ENCODE measurements around the gene SERPINB5.

The SERPINB5 gene

DNA sequence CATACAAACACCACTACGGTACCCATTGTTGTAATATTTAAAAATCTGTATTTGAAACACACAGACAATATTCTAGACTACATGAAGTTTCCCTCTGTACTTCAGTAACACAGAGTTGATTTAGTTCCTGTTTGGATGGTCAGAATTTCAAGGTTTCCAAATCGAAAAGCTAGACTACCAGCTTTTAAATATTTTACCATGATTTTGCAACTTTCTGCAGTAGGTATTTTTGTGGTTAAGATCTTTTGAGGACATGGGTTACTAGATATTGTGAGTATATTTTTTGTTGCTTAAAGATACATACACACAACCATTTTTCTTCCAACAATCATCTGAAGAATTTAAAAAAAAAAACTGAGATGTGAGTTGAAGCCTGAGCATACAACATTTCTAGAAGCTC is 10.9 kb downstream of the SERPINB5 start:
- H3K27me3 Mint-ChIP-seq (ENCODE audit: low read depth) = peaks cover 28% of the 10 kb centered on the region
- no peaks in the 10 kb centered on the region for H3K4me1 Mint-ChIP-seq (ENCODE audit: low read depth)
- H3K27ac Mint-ChIP-seq = no peak overlapping the region
- H3K36me3 Mint-ChIP-seq (ENCODE audit: low read depth) = no peaks in the 10 kb centered on the region
- no peak overlapping the region for H3K4me3 Mint-ChIP-seq
- no peaks in the 10 kb centered on the region for H3K9me3 Mint-ChIP-seq

DNA sequence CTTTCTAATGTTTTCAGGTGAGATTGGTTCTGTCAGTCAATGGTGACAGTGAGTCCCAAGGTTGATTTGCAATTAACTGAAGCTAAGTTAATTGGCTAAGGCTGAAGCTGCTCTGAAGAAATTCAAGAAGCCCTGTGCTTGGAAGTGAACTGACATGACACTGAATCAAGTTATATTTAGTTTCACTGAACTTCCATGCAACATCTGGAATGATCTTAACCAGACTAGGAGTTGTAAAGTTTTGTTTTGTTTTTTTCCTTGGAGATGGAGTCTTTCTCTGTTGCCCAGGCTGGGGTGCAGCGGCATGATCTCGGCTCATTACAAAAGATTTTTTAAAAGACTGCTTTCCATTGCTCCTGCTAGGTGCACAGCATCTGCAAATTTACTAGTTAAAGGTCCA is 11.4 kb downstream of the SERPINB5 start:
- Mint-ChIP-seq H3K4me1 (ENCODE audit: low read depth) (no peaks in the 10 kb centered on the region), H3K36me3 (ENCODE audit: low read depth) (no peaks in the 10 kb centered on the region), H3K27me3 (ENCODE audit: low read depth) (peaks cover 25% of the 10 kb centered on the region), H3K9me3 (no peaks in the 10 kb centered on the region), H3K27ac (no peak overlapping the region), H3K4me3 (no peak overlapping the region)

DNA sequence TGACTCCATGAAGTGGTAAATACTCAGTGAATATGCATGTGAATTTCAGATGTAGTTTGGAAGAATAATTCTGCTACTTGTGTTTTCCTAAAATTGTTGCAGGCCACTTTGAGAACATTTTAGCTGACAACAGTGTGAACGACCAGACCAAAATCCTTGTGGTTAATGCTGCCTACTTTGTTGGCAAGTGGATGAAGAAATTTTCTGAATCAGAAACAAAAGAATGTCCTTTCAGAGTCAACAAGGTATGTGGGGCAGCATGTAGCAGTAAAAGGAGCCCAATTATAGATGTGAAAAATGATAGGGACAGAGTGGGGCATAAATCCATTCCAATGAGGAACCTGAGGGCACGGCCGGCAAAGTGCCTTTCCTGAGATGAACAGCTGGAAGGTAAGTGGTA is 16.1 kb downstream of the SERPINB5 start:
- Mint-ChIP-seq H3K4me3 (no peak overlapping the region), H3K36me3 (ENCODE audit: low read depth) (no peaks in the 10 kb centered on the region), H3K27ac (no peak overlapping the region), H3K4me1 (ENCODE audit: low read depth) (no peaks in the 10 kb centered on the region), H3K9me3 (no peaks in the 10 kb centered on the region), H3K27me3 (ENCODE audit: low read depth) (peaks cover 13% of the 10 kb centered on the region)

DNA sequence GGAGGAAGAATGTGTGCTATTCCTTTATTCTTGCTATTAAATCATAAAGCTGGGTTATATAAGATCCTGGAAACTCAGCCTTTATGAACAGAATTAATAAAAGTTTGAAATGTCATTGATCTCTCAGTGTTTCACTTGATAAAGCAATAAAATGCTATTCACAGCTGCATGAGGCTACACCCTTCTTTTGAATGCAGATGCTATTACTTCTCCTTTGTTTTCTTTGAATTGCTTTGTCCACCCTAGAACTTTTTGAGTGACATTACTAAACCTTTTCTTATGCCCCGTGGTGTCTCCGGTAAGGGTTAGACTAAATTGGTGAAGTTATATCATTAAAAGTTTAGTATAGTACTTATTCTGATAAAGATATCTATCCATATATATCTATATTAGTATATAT is 18.9 kb downstream of the SERPINB5 start:
- H3K4me3 Mint-ChIP-seq = no peak overlapping the region
- H3K36me3 Mint-ChIP-seq (ENCODE audit: low read depth) = no peaks in the 10 kb centered on the region
- peaks cover 6% of the 10 kb centered on the region for H3K27me3 Mint-ChIP-seq (ENCODE audit: low read depth)
- H3K9me3 Mint-ChIP-seq = no peaks in the 10 kb centered on the region
- no peak overlapping the region for H3K27ac Mint-ChIP-seq
- no peaks in the 10 kb centered on the region for H3K4me1 Mint-ChIP-seq (ENCODE audit: low read depth)

DNA sequence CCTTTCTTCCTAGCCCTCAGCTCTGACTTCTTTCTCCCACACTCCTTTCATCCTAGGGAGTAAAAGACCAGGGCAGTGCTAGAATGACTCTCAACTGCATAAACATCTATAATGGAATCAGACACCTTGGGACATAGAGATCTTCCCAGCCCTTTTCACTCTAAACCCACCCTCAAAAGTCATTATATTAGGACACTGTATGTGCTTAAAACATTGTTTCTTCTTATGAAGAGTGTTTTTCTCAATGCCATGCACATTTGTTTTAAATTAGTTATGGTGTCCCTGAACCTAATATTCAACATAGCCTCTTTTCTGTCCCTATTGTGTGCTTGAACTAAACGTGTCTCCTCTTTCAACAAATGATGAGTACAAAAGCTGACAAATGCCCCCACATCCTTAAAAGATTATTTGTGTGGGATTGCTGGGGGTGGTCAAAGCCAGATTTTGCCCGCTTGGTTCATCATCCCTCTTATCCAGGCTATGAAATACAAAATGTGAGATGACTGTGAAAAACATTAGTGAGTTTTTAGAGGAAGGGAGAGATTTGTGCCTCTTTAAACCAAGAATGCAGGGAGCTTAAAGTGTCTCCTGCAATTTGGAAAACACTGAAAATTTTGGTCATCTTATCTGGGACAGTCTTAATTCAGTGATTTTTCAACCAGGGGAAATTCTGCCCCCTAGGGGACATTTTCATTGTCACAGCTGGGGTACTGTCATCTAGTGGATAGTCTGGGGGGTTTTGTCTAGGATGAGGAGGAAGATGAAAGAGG is 29.0 kb downstream of the SERPINB5 start:
- no peak overlapping the region for H3K27ac Mint-ChIP-seq
- no peaks in the 10 kb centered on the region for H3K36me3 Mint-ChIP-seq (ENCODE audit: low read depth)
- peaks cover 3% of the 10 kb centered on the region for H3K4me1 Mint-ChIP-seq (ENCODE audit: low read depth)
- H3K9me3 Mint-ChIP-seq = no peaks in the 10 kb centered on the region
- H3K27me3 Mint-ChIP-seq (ENCODE audit: low read depth) = peaks cover 13% of the 10 kb centered on the region
- H3K4me3 Mint-ChIP-seq = no peak overlapping the region

DNA sequence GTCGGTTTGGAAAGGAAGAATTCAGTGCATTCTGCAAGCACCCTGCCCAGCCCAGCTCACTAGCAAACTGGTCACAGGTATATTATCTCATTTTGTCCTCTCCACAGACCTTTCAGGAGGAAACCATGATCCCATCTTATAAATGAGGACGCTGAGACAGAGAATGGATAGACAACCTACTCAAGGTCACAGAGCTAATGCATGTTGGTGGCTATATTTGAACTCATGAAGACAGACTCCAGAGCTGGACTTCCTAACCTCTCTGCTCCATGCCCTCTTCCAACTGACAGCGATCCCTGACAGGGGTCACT is 29.5 kb downstream of the SERPINB5 start:
- Mint-ChIP-seq H3K4me3 (no peak overlapping the region), H3K9me3 (no peaks in the 10 kb centered on the region), H3K27ac (no peak overlapping the region), H3K36me3 (ENCODE audit: low read depth) (no peaks in the 10 kb centered on the region), H3K27me3 (ENCODE audit: low read depth) (peaks cover 13% of the 10 kb centered on the region), H3K4me1 (ENCODE audit: low read depth) (peaks cover 3% of the 10 kb centered on the region)

DNA sequence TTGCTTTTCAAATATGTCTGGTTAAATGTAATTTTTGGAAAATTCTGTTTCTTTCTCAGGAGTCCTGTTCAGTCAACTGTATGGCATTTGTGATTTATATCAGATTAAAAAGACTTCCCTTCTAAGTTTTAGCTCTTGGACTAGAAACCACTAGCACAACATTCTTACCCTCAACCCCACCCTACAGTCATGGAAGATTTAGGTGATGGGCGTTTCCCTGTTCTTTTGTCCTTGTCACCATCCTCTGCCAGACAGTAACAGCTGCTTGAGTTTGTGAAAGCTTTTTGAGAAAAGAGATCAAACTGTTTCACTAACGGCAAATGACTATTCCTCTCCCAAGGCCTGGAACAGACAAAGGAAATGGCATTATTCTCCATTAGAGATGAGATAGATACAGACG is 31.8 kb downstream of the SERPINB5 start:
- H3K4me1 Mint-ChIP-seq (ENCODE audit: low read depth) = peaks cover 3% of the 10 kb centered on the region
- no peaks in the 10 kb centered on the region for H3K36me3 Mint-ChIP-seq (ENCODE audit: low read depth)
- no peak overlapping the region for H3K4me3 Mint-ChIP-seq
- peaks cover 20% of the 10 kb centered on the region for H3K27me3 Mint-ChIP-seq (ENCODE audit: low read depth)
- no peak overlapping the region for H3K27ac Mint-ChIP-seq
- no peaks in the 10 kb centered on the region for H3K9me3 Mint-ChIP-seq

DNA sequence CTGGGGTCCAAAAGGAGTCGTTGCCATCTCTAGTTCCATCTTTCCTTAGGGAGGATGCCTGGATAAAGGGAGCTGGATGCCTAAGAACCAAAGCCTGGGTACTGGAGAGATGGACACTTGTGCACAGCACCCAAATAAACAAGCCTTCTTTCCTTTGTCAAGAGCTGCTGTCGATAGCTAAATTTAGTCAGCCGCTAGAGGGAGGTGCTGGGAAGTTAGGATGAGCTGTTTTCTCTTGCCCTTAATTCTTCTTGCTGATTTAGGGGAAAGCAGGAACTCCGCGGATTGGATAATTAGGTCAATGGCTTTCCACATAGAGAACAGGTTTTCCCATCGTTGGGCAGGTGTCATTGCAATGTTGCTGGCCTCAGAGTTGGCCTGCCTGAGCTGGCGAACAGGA is 34.5 kb downstream of the SERPINB5 start:
- Mint-ChIP-seq H3K27me3 (ENCODE audit: low read depth) (peaks cover 22% of the 10 kb centered on the region), H3K4me3 (no peak overlapping the region)

DNA sequence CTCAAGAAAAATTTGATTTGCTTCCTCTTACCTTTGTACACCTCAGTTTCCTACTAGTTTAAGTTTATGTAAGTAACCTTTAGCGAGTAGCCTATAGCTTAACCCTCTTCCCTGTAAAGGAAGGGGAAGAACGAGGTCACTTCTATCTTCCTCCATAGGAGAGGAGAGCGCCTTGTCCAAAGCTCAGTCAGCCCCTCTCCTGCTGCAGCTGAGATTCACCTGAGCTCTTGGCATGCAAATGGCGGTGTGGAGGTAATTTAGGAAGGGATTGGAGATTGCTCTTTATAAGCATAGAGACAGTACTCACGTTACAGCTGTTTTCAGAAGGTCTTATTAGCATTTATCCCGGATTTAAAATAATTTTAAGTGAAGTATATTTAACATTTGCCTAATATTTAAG is 37.6 kb downstream of the SERPINB5 start:
- H3K4me1 Mint-ChIP-seq (ENCODE audit: low read depth) = no peaks in the 10 kb centered on the region
- no peak overlapping the region for H3K4me3 Mint-ChIP-seq
- H3K9me3 Mint-ChIP-seq = no peaks in the 10 kb centered on the region
- peaks cover 13% of the 10 kb centered on the region for H3K27me3 Mint-ChIP-seq (ENCODE audit: low read depth)
- no peaks in the 10 kb centered on the region for H3K36me3 Mint-ChIP-seq (ENCODE audit: low read depth)
- H3K27ac Mint-ChIP-seq = no peak overlapping the region

More for the DNA sequence above, 34.5 kb downstream of the SERPINB5 start:
- Mint-ChIP-seq H3K27ac (no peak overlapping the region), H3K36me3 (ENCODE audit: low read depth) (no peaks in the 10 kb centered on the region), H3K4me1 (ENCODE audit: low read depth) (peaks cover 3% of the 10 kb centered on the region), H3K9me3 (no peaks in the 10 kb centered on the region)

DNA sequence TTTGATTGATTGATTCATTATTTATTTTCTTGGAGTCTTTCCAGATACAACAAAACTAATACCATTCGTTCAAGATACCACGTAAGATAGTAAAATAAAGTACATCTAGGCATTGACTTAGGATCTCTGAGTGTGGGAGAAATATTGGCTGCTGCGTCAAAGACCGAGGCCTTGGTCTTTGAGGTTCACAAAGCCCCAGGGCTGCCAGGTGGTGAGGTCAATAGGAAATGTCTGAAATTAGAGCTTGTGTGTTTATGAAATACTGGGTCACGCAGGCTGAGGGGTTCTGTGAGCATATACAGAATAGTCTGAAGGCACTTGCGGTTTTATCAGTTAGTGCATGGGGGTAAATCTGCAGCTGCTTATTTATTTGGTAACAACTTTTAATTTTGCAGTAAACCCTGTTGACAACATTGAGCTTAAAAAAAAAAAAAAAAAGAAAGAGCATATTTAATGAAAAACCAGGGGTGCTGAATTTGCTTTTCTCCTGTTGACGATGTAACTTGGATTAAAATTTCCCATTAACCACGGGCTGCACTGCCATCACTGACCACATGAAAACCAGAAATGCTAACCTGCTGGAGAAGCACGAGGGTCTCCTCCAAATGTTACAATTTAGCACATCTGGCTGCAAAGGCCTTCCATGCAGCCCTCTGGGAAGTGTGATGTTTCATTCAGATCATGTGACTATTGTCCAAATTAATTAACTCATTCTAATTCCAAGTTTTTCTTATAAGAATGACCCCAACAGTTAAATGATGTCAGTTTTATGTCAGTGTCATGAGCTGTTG is 38.3 kb downstream of the SERPINB5 start:
- Mint-ChIP-seq H3K36me3 (ENCODE audit: low read depth) (no peaks in the 10 kb centered on the region), H3K9me3 (no peaks in the 10 kb centered on the region), H3K4me3 (no peak overlapping the region), H3K27me3 (ENCODE audit: low read depth) (peaks cover 15% of the 10 kb centered on the region), H3K4me1 (ENCODE audit: low read depth) (no peaks in the 10 kb centered on the region), H3K27ac (no peak overlapping the region)

DNA sequence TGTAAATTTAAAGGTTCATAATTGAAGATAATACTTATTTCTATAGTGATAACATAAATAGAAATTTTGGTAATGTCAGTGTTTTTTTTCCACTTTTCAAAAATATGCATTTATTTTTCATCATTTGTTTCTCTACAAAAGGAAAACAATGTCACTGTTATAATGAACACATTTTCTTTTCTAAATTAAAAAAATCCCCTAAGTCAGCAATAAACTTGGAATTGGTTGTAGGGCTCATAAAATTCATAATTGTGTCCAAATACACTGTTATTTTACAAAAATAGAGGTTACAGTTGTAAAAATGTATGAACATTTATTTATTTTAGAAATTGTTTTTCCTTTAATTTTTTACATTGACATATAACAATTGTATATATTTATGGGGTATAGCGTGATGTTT is 39.0 kb downstream of the SERPINB5 start:
- Mint-ChIP-seq H3K36me3 (ENCODE audit: low read depth) (no peaks in the 10 kb centered on the region), H3K4me3 (no peak overlapping the region), H3K4me1 (ENCODE audit: low read depth) (no peaks in the 10 kb centered on the region), H3K27ac (no peak overlapping the region), H3K27me3 (ENCODE audit: low read depth) (peaks cover 22% of the 10 kb centered on the region), H3K9me3 (no peaks in the 10 kb centered on the region)

DNA sequence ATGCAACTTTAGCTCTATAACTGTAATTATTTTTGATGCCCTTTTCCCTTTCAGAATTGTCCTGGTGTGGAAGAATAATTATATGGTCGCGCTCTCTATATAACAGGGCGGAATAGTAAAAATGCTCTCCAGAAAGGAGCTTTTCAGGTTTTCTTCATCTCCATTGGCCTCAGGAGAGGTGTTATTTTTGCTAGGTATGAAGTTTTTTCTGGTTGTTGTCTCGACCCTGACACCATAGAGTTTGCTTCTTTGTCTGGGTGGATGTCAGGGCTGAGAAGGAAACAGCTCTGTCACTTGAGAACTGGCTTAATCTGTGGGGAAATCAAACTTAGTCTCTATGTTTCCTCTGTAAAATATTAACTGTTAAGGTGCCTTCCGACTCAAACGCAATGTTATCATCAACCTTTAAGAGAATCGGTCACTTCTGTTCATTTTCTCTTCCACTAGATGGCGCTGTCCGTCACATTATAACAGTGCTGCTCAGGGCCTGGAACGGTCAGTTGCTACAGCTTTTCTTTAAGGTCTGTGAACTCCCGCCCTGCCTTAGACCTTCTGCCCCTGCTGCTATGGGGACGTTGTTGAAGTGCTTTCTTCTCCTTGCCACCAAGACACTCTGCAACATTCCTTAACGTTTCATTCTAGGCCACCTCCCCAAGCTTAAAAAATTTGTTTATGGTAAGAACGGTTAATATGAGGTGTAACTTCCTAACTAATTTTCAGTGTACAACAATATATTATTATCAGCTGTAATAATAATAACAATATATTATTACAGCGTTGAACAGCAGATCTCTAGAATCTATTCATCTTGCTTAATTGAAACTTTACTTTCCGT is 41.6 kb downstream of the SERPINB5 start:
- no peak overlapping the region for H3K4me3 Mint-ChIP-seq

DNA sequence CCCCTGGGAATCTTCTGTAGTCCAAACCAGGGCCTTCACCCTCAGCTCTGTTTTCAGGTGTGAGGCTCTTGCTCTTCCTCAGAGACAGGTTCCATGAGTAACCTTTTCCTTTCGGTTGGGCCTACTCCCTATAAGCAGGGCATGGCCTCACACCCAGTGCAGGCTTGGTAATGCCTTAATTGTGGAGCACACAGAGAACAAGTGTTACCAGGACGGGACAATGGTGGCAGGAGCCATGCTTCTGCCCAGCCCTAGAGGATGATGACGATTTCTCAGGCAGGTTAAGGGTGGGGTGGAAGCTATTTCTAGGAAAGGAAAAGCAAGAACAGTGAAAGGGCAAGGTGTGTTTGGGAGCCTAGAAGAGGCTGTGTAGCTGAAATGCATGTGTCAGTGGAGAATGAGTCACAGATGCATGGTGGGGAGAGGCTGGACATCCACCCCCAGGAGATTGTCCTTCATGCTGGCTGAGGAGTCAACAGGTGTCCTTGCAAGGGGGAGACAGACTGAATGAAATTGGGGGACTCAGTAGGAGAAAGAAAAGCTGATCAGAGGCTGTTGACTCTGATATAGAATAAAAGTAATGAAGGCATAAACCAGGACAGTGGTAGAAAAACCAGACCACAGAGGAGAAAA is 43.4 kb downstream of the SERPINB5 start:
- peaks cover 35% of the 10 kb centered on the region for H3K27me3 Mint-ChIP-seq (ENCODE audit: low read depth)
- H3K4me3 Mint-ChIP-seq = no peak overlapping the region

More for the DNA sequence above, 41.6 kb downstream of the SERPINB5 start:
- no peak overlapping the region for H3K27ac Mint-ChIP-seq
- no peaks in the 10 kb centered on the region for H3K9me3 Mint-ChIP-seq
- H3K4me1 Mint-ChIP-seq (ENCODE audit: low read depth) = no peaks in the 10 kb centered on the region
- no peaks in the 10 kb centered on the region for H3K36me3 Mint-ChIP-seq (ENCODE audit: low read depth)
- peaks cover 30% of the 10 kb centered on the region for H3K27me3 Mint-ChIP-seq (ENCODE audit: low read depth)

DNA sequence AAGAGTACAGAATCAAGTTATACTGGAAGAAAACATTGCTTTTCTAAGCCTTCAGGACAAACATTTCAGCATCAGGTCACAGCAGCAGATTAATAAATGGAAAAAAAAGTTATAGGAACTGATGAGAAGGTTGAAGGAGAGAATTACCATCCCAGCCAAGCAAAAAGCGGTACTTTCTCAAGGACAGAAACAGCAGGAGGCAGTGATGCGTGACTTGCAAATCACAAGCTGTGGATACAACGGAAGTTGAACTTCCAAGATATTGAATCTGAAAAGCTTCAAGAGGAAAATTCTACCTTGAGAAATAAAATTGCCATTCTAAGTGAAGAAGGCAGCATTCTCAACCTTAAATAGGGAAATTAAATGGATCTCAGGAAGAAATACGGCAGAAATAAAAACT is 46.9 kb downstream of the SERPINB5 start:
- H3K27me3 Mint-ChIP-seq (ENCODE audit: low read depth) = peaks cover 35% of the 10 kb centered on the region
- H3K9me3 Mint-ChIP-seq = no peaks in the 10 kb centered on the region
- H3K4me3 Mint-ChIP-seq = no peak overlapping the region
- no peak overlapping the region for H3K27ac Mint-ChIP-seq
- H3K4me1 Mint-ChIP-seq (ENCODE audit: low read depth) = no peaks in the 10 kb centered on the region
- no peaks in the 10 kb centered on the region for H3K36me3 Mint-ChIP-seq (ENCODE audit: low read depth)

More for the DNA sequence above, 43.4 kb downstream of the SERPINB5 start:
- Mint-ChIP-seq H3K27ac (no peak overlapping the region), H3K9me3 (no peaks in the 10 kb centered on the region), H3K4me1 (ENCODE audit: low read depth) (no peaks in the 10 kb centered on the region), H3K36me3 (ENCODE audit: low read depth) (no peaks in the 10 kb centered on the region)

Data from T-helper 1 cell treated with Interleukin-12 subunit alpha and Interleukin-12 subunit beta and Interleukin-4 antibody, amounts not matched to agents 30 μg/mL and 1 μg/mL, for 36 hours (primary cell).